ENCODE results near the gene NRDE2. TPM values are rescaled to one million over a fixed set of nuclear protein-coding genes. Genes with fewer than 3 reads are reported as not detected.

Gene NRDE2
- total and polyA plus RNA-seq, 2 of the 4 experiments (the other 2 are of a cell fraction): 4.5 to 9.3 TPM

DNA sequence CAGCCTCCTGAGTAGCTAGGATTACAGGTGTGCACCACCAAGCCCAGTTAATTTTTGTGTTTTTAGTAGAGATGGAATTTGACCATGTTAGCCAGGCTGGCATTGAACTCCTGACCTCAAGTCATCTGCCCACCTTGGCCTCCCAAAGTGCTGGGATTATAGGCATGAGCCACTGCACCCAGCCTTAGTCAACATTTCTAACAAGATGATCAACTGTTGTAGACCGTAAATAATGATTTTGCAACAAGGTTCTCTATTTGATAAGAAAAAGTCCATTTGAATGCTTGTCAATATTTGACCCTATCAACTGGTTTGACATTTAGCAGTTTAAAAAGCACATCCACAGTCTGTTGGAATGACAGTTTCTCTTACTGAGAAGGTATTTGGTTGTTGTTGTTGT lies 25.2 kb upstream of the NRDE2 start:
- Histone ChIP-seq H3K4me1 (ENCODE audit: control insufficient read depth, insufficient read depth, low read length) (no peaks in the 10 kb centered on the region), H2AK9ac (replicated peaks; ENCODE audit: low read depth, low read length, poor library complexity) (no peak overlapping the region), H3K9ac (ENCODE audit: low read depth, low read length) (no peak overlapping the region), H2BK20ac (ENCODE audit: low read depth, low read length) (no peak overlapping the region), H3K9me3 (ENCODE audit: control insufficient read depth, insufficient read depth, low read length) (no peaks in the 10 kb centered on the region), H3K14ac (replicated peaks; ENCODE audit: low read depth, low read length) (no peak overlapping the region), H2AFZ (replicated peaks; ENCODE audit: low read length, poor library complexity) (no peak overlapping the region), H2BK5ac (ENCODE audit: low read depth, low read length, poor library complexity, severe bottlenecking) (no peak overlapping the region), H4K8ac (ENCODE audit: low read depth in 2 of 2, low read length in 2 of 2) (no peak overlapping the region), H4K20me1 (ENCODE audit: insufficient read depth, low read length) (no peaks in the 10 kb centered on the region), H3K4me3 (ENCODE audit: insufficient read depth, low read depth, low read length) (no peak overlapping the region), H3K4me2 (ENCODE audit: low read depth, low read length) (no peak overlapping the region), H3K27ac (ENCODE audit: insufficient read depth, low read length) (no peak overlapping the region), H3K23ac (ENCODE audit: low read depth, low read length) (no peak overlapping the region), H4K91ac (ENCODE audit: insufficient read depth, low read depth, low read length) (no peak overlapping the region), H3K27me3 (ENCODE audit: control insufficient read depth, insufficient read depth, low read length) (peaks cover 8% of the 10 kb centered on the region), H3K18ac (ENCODE audit: low read depth, low read length) (no peak overlapping the region), H2BK15ac (ENCODE audit: low read depth, low read length) (no peak overlapping the region), H3K36me3 (ENCODE audit: control insufficient read depth, insufficient read depth, low read length) (no peaks in the 10 kb centered on the region), H3K4ac (ENCODE audit: low read depth, low read length) (no peak overlapping the region), H3K79me1 (ENCODE audit: low read depth in 1 of 2, low read length in 2 of 2) (no peaks in the 10 kb centered on the region), H4K5ac (ENCODE audit: low read depth, low read length) (no peak overlapping the region), H3K56ac (ENCODE audit: extremely low read depth, insufficient read depth, low read length) (no peak overlapping the region), H2AK5ac (ENCODE audit: low read depth, low read length) (no peak overlapping the region), H3K9me1 (ENCODE audit: insufficient read depth, low read length) (no peaks in the 10 kb centered on the region), H2BK120ac (ENCODE audit: low read depth, low read length) (no peak overlapping the region)
- BruUV-seq (replicated peaks): no TSS peak
- TF ChIP-seq, protein P1, sequence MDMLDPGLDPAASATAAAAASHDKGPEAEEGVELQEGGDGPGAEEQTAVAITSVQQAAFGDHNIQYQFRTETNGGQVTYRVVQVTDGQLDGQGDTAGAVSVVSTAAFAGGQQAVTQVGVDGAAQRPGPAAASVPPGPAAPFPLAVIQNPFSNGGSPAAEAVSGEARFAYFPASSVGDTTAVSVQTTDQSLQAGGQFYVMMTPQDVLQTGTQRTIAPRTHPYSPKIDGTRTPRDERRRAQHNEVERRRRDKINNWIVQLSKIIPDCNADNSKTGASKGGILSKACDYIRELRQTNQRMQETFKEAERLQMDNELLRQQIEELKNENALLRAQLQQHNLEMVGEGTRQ (IDR thresholded peaks at IDR 0.05; ENCODE audit: low read depth, low read length): no peak
- TF ChIP-seq CEBPB (IDR thresholded peaks at IDR 0.05; ENCODE audit: low read depth, low read length) (no peak), SMC3 (IDR thresholded peaks at IDR 0.05; ENCODE audit: low read depth, low read length) (no peak), NFE2L2 (IDR thresholded peaks at IDR 0.05; ENCODE audit: low read depth, low read length) (no peak), FOS (IDR thresholded peaks at IDR 0.05; ENCODE audit: low read depth, low read length) (no peak), POLR2A (IDR thresholded peaks at IDR 0.05; ENCODE audit: low read depth, low read length) (no peak), MAZ (IDR thresholded peaks at IDR 0.05; ENCODE audit: borderline replicate concordance, low read depth, low read length) (no peak), RFX5 (IDR thresholded peaks at IDR 0.05; ENCODE audit: low read depth, low read length) (no peak), BHLHE40 (IDR thresholded peaks at IDR 0.05; ENCODE audit: low read depth, low read length) (no peak)
- TF ChIP-seq, protein P2, sequence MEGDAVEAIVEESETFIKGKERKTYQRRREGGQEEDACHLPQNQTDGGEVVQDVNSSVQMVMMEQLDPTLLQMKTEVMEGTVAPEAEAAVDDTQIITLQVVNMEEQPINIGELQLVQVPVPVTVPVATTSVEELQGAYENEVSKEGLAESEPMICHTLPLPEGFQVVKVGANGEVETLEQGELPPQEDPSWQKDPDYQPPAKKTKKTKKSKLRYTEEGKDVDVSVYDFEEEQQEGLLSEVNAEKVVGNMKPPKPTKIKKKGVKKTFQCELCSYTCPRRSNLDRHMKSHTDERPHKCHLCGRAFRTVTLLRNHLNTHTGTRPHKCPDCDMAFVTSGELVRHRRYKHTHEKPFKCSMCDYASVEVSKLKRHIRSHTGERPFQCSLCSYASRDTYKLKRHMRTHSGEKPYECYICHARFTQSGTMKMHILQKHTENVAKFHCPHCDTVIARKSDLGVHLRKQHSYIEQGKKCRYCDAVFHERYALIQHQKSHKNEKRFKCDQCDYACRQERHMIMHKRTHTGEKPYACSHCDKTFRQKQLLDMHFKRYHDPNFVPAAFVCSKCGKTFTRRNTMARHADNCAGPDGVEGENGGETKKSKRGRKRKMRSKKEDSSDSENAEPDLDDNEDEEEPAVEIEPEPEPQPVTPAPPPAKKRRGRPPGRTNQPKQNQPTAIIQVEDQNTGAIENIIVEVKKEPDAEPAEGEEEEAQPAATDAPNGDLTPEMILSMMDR (conservative IDR thresholded peaks at IDR 0.05; ENCODE audit: low read depth, low read length): no peak
- TF ChIP-seq, protein P3, sequence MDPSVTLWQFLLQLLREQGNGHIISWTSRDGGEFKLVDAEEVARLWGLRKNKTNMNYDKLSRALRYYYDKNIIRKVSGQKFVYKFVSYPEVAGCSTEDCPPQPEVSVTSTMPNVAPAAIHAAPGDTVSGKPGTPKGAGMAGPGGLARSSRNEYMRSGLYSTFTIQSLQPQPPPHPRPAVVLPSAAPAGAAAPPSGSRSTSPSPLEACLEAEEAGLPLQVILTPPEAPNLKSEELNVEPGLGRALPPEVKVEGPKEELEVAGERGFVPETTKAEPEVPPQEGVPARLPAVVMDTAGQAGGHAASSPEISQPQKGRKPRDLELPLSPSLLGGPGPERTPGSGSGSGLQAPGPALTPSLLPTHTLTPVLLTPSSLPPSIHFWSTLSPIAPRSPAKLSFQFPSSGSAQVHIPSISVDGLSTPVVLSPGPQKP (IDR thresholded peaks at IDR 0.05; ENCODE audit: borderline replicate concordance, low read depth, low read length): no peak
- ATAC-seq (ENCODE audit: low read depth) (no peak), DNase-seq (no peak)
- ChIA-PET POLR2A (ENCODE audit: unreplicated experiment) (no interaction called here), CTCF (no interaction called here)
- intact Hi-C loops (cut with micrococcal nuclease): no loop called here
- dilution Hi-C loops (cut with HindIII; ENCODE audit: low sequenced_read_pairs, unreplicated experiment): no loop called here
- in situ Hi-C loops (cut with MboI; ENCODE audit: low sequenced_read_pairs): no loop called here
- no CpG with 5 or more reads among the region's 1 CpG for WGBS, 2 experiments (ENCODE audit: extremely low coverage in 2 of 2, insufficient read length in 1 of 2)

Data from IMR-90 (cell line).